Measurements from ENCODE around the gene ADGRL2.

DNA sequence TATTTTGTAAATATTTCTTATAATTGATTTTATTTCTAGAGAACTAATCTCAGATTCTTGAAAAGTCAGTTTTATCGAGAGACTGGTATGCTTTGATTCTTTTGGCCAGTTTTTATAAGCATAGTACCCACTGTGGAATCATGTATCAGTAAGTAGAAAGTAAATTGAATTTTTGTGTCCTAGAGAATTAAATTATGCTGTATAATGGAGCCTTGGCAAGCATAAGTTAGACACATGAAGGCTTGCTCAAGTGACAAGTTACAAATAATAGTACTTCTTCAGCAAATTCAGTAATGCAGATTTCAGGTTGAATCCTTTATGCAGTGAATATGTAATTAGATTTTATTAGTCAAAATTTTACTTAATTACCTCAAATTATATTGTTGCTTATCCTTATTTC lies 40.1 kb downstream of the ADGRL2 start:
- TF ChIP-seq, protein P1, sequence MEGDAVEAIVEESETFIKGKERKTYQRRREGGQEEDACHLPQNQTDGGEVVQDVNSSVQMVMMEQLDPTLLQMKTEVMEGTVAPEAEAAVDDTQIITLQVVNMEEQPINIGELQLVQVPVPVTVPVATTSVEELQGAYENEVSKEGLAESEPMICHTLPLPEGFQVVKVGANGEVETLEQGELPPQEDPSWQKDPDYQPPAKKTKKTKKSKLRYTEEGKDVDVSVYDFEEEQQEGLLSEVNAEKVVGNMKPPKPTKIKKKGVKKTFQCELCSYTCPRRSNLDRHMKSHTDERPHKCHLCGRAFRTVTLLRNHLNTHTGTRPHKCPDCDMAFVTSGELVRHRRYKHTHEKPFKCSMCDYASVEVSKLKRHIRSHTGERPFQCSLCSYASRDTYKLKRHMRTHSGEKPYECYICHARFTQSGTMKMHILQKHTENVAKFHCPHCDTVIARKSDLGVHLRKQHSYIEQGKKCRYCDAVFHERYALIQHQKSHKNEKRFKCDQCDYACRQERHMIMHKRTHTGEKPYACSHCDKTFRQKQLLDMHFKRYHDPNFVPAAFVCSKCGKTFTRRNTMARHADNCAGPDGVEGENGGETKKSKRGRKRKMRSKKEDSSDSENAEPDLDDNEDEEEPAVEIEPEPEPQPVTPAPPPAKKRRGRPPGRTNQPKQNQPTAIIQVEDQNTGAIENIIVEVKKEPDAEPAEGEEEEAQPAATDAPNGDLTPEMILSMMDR (conservative IDR thresholded peaks at IDR 0.05) = no peak
- TF ChIP-seq ZFX (IDR thresholded peaks at IDR 0.05) = no peak

All from C4-2B (cell line).